Activated CD8-positive, alpha-beta T cell treated with anti-CD3 and anti-CD28 coated beads for 36 hours (primary cell): ENCODE results near the gene AHR. TPM values are rescaled to one million over a fixed set of nuclear protein-coding genes. Genes with fewer than 3 reads are reported as not detected.
"Not testable (repeated sequence)": the region's sequence is repeated elsewhere in the genome, so short reads cannot be mapped to it uniquely, and the experiment has no call there.

ENCODE experiments used
- ATAC-seq: fragments of 200-7000 bp; cut with Tn5 transposase; one replicate; pipeline ENCODE4 v1.10.0; 2021; ENCODE audit warnings: mild to moderate bottlenecking, moderate library complexity
- CTCF ChIA-PET: fragments of 350-600 bp; sonication (Branson Sonifier 250); formaldehyde crosslinking; loops from one replicate; lab custom pipeline; 2021; ENCODE audit warnings: antibody characterized with exemption; lab: Charles Lee
- POLR2A ChIA-PET: fragments of 350-600 bp; sonication (Branson Sonifier 250); formaldehyde crosslinking; loops from one replicate; lab custom pipeline; 2021; ENCODE audit warnings: antibody characterized with exemption; lab: Charles Lee
- DNase-seq: peaks from one replicate; pipeline ENCODE4 v3.0.0-alpha.2; 2020
- H3K27ac Mint-ChIP-seq: one replicate; pipeline ENCODE4 v1.8.0; 2021; ENCODE audit warnings: mild to moderate bottlenecking, mixed read lengths
- H3K27me3 Mint-ChIP-seq: one replicate; pipeline ENCODE4 v1.8.0; 2021; ENCODE audit warnings: mixed read lengths
- H3K36me3 Mint-ChIP-seq: one replicate; pipeline ENCODE4 v1.8.0; 2021; ENCODE audit warnings: low read depth, mixed read lengths
- H3K4me1 Mint-ChIP-seq: one replicate; pipeline ENCODE4 v1.8.0; 2021; ENCODE audit warnings: low read depth, mixed read lengths
- H3K4me3 Mint-ChIP-seq: one replicate; pipeline ENCODE4 v1.8.0; 2021; ENCODE audit warnings: mild to moderate bottlenecking, moderate library complexity, mixed read lengths
- H3K9me3 Mint-ChIP-seq: one replicate; pipeline ENCODE4 v1.8.0; 2021; ENCODE audit warnings: mixed read lengths
- CTCF ChIP-seq: fragments of 200-600 bp; IDR thresholded peaks from one replicate; pipeline ENCODE4 v1.8.0; 2022; ENCODE audit warnings: antibody characterized with exemption, mild to moderate bottlenecking
- intact Hi-C: fragments of 100-400 bp; cut with micrococcal nuclease; formaldehyde crosslinking; loops from one replicate; pipeline ENCODE4 v1.10.0; 2022
- total RNA-seq, 2 experiments: library from RNA; stranded (reverse); gene quantifications; one replicate each; pipeline ENCODE4 v1.2.3, GENCODE V29; 2021

Gene AHR
- total RNA-seq, 2 experiments from 2014 or later = 32.1 to 33.4 TPM

GRCh38 chr7:17340655-17341054, 42.2 kb downstream of the AHR start:
- POLR2A ChIA-PET = interaction anchor here (1.0 kb wide), 1 partner anchor 22 kb away, joined by 3 read pairs; no protein-coding TSS in a partner anchor

GRCh38 chr7:17342756-17343155, 44.3 kb downstream of the AHR start:
- ATAC-seq (no peak), DNase-seq (no peak)
- CTCF ChIA-PET = no interaction called here
- POLR2A ChIA-PET = no interaction called here
- Mint-ChIP-seq H3K27me3 (no peaks in the 10 kb centered on the region), H3K4me3 (no peak overlapping the region), H3K27ac (no peak overlapping the region), H3K36me3 (peaks cover 29% of the 10 kb centered on the region), H3K4me1 (peaks cover 16% of the 10 kb centered on the region), H3K9me3 (no peaks in the 10 kb centered on the region)
- intact Hi-C loops = no loop called here
- no peak for TF ChIP-seq CTCF

More at GRCh38 chr7:17340655-17341054, 42.2 kb downstream of the AHR start:
- H3K27ac Mint-ChIP-seq = no peak overlapping the region
- DNase-seq = no peak
- H3K27me3 Mint-ChIP-seq = no peaks in the 10 kb centered on the region
- no peak for TF ChIP-seq CTCF
- H3K4me3 Mint-ChIP-seq = no peak overlapping the region
- H3K9me3 Mint-ChIP-seq = no peaks in the 10 kb centered on the region
- H3K36me3 Mint-ChIP-seq = peaks cover 39% of the 10 kb centered on the region
- intact Hi-C loops = no loop called here
- H3K4me1 Mint-ChIP-seq = peaks cover 18% of the 10 kb centered on the region
- CTCF ChIA-PET = interaction anchor here (0.7 to 1.3 kb wide), 2 partner anchors 118 to 191 kb away, joined by 3 read pairs; no protein-coding TSS in a partner anchor
- ATAC-seq = no peak

DNA sequence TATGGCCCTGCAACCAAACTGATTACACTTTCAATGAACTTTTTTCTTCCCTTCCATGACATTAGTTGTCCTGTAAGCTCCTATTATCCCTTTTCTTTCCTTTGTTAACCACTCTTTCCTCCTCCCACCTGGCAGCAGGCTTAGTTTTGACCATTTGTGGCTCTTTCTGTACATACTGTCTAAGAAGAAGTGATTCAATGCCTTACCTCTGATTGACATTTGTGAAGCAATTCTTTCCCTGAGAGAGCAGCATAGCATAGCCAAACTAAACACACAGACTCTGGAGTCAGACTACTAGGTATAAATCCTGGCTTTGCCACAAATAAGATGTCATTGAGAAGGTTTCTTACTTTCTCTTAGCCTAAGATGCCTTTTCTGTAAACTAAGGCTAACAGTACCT, 48.9 kb downstream of the AHR start:
- H3K4me3 Mint-ChIP-seq = no peak overlapping the region
- intact Hi-C loops = no loop called here
- DNase-seq = no peak
- peaks cover 8% of the 10 kb centered on the region for H3K4me1 Mint-ChIP-seq
- ChIA-PET POLR2A (no interaction called here), CTCF (no interaction called here)
- ATAC-seq = no peak
- H3K27ac Mint-ChIP-seq = no peak overlapping the region
- no peak for TF ChIP-seq CTCF
- H3K27me3 Mint-ChIP-seq = no peaks in the 10 kb centered on the region
- H3K9me3 Mint-ChIP-seq = peaks cover 19% of the 10 kb centered on the region
- peaks cover 40% of the 10 kb centered on the region for H3K36me3 Mint-ChIP-seq

DNA sequence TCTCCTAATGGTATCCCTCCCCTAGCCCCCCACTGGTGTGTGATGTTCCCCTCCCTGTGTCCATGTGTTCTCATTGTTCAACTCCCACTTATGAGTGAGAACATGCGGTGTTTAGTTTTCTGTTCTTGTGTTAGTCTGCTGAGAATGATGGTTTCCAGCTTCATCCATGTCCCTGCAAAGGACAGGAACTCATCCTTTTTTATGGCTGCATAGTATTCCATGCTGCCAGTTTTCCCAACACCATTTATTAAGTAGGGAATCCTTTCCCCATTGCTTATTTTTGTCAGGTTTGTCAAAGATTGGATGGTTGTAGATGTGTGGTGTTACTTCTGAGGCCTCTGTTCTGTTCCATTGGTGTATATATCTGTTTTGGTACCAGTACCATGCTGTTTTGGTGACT, 50.5 kb downstream of the AHR start:
- H3K27ac Mint-ChIP-seq, DNase-seq, H3K4me1 Mint-ChIP-seq, H3K27me3 Mint-ChIP-seq, intact Hi-C loops, CTCF ChIA-PET, ATAC-seq, H3K4me3 Mint-ChIP-seq, POLR2A ChIA-PET: not testable (repeated sequence)
- Mint-ChIP-seq H3K9me3 (peaks cover 19% of the 10 kb centered on the region), H3K36me3 (peaks cover 34% of the 10 kb centered on the region)

- H3K9me3 Mint-ChIP-seq = peaks cover 19% of the 10 kb centered on the region
- POLR2A ChIA-PET, H3K4me1 Mint-ChIP-seq, H3K4me3 Mint-ChIP-seq, intact Hi-C loops, DNase-seq, H3K27ac Mint-ChIP-seq, H3K27me3 Mint-ChIP-seq, ATAC-seq, CTCF ChIA-PET: not testable (repeated sequence)
- H3K36me3 Mint-ChIP-seq = peaks cover 34% of the 10 kb centered on the region
Observed at GRCh38 chr7:17350321-17350720, 51.9 kb downstream of the AHR start.

- H3K4me3 Mint-ChIP-seq, ATAC-seq, CTCF ChIA-PET, H3K27me3 Mint-ChIP-seq, POLR2A ChIA-PET, H3K27ac Mint-ChIP-seq, DNase-seq, intact Hi-C loops, H3K4me1 Mint-ChIP-seq: not testable (repeated sequence)
- Mint-ChIP-seq H3K9me3 (peaks cover 19% of the 10 kb centered on the region), H3K36me3 (peaks cover 29% of the 10 kb centered on the region)
Observed at GRCh38 chr7:17353650-17354419, 55.4 kb downstream of the AHR start.
